Activated T-helper 2 cell treated with anti-CD3 and anti-CD28 coated beads, Interferon-gamma antibody, Interleukin-2, Interleukin-4, amounts not matched to agents 10 μg/mL and 5 μg/mL and 100 μg/mL, durations not matched to agents 14 hours and 24 hours and 36 hours (primary cell): ENCODE results near the gene PSME4. TPM values are rescaled to one million over a fixed set of nuclear protein-coding genes. Genes with fewer than 3 reads are reported as not detected.

Experiments
- DNase-seq: peaks from one replicate; pipeline ENCODE4 v3.0.0; 2021; ENCODE audit warnings: low spot score
- H3K27ac Mint-ChIP-seq: one replicate; pipeline ENCODE4 v1.8.0; 2021; ENCODE audit warnings: mixed read lengths
- H3K27me3 Mint-ChIP-seq: one replicate; pipeline ENCODE4 v1.8.0; 2021; ENCODE audit warnings: low read depth, mixed read lengths
- H3K36me3 Mint-ChIP-seq: one replicate; pipeline ENCODE4 v1.8.0; 2021; ENCODE audit warnings: low read depth, mixed read lengths
- H3K4me1 Mint-ChIP-seq: one replicate; pipeline ENCODE4 v1.8.0; 2021; ENCODE audit warnings: low read depth, mixed read lengths
- H3K4me3 Mint-ChIP-seq: one replicate; pipeline ENCODE4 v1.8.0; 2021; ENCODE audit warnings: low read depth, mild to moderate bottlenecking, moderate library complexity, mixed read lengths
- H3K9me3 Mint-ChIP-seq: one replicate; pipeline ENCODE4 v1.8.0; 2021; ENCODE audit warnings: mixed read lengths
- intact Hi-C: fragments of 100-400 bp; cut with micrococcal nuclease; formaldehyde crosslinking; loops from one replicate; pipeline ENCODE4 v1.15.1; 2023
- total RNA-seq: library from RNA; stranded (reverse); gene quantifications from 2 replicates; pipeline ENCODE4 v1.2.3, GENCODE V29; 2022

Gene PSME4
- total RNA-seq = 52.0 and 57.3 TPM in 2 replicates

- H3K4me1 Mint-ChIP-seq = peaks cover 30% of the 10 kb centered on the region
- intact Hi-C loops = loop anchor here (1.0 to 2.0 kb wide), 4 partner anchors 23 to 184 kb away; partner anchors contain the start of genes ACYP2, ASB3 and ERLEC1
Measured at GRCh38 chr2:53970724-53971602, at the start of gene PSME4. Gene PSME4, minus strand, starts transcription at chr2:53970993. Its CDS starts 209 bp downstream, at chr2:53970784.

GRCh38 chr2:54015798-54016699, 45.3 kb upstream of the PSME4 start:
- intact Hi-C loops = no loop called here
- no peak overlapping the region for H3K4me3 Mint-ChIP-seq
- no peak overlapping the region for H3K27ac Mint-ChIP-seq
- no peak for DNase-seq
- peaks cover 10% of the 10 kb centered on the region for H3K36me3 Mint-ChIP-seq
- no peaks in the 10 kb centered on the region for H3K27me3 Mint-ChIP-seq
- peaks cover 21% of the 10 kb centered on the region for H3K4me1 Mint-ChIP-seq
- peaks cover 5% of the 10 kb centered on the region for H3K9me3 Mint-ChIP-seq

More at GRCh38 chr2:53970724-53971602, at the start of gene PSME4:
- Mint-ChIP-seq H3K36me3 (peaks cover 31% of the 10 kb centered on the region), H3K9me3 (no peaks in the 10 kb centered on the region), H3K27ac (peak within 1 kb of the TSS; percentile 96), H3K27me3 (no peaks in the 10 kb centered on the region), H3K4me3 (peak within 1 kb of the TSS; percentile 93)
- DNase-seq = peak; percentile 90

- intact Hi-C loops = no loop called here
- H3K4me3 Mint-ChIP-seq = peak overlapping the region; percentile 26
- H3K27me3 Mint-ChIP-seq = no peaks in the 10 kb centered on the region
- peak overlapping the region; percentile 61 for H3K27ac Mint-ChIP-seq
- no peaks in the 10 kb centered on the region for H3K9me3 Mint-ChIP-seq
- peaks cover 6% of the 10 kb centered on the region for H3K36me3 Mint-ChIP-seq
- H3K4me1 Mint-ChIP-seq = peaks cover 21% of the 10 kb centered on the region
- DNase-seq = no peak
Measured at GRCh38 chr2:54013996-54014395, 43.2 kb upstream of the PSME4 start.

GRCh38 chr2:54012538-54013141, 41.8 kb upstream of the PSME4 start:
- H3K4me3 Mint-ChIP-seq = no peak overlapping the region
- H3K36me3 Mint-ChIP-seq = peaks cover 6% of the 10 kb centered on the region
- H3K27ac Mint-ChIP-seq = no peak overlapping the region
- intact Hi-C loops = no loop called here
- H3K27me3 Mint-ChIP-seq = no peaks in the 10 kb centered on the region
- H3K9me3 Mint-ChIP-seq = no peaks in the 10 kb centered on the region
- DNase-seq = no peak
- peaks cover 21% of the 10 kb centered on the region for H3K4me1 Mint-ChIP-seq

- Mint-ChIP-seq H3K36me3 (peaks cover 6% of the 10 kb centered on the region), H3K4me1 (peaks cover 15% of the 10 kb centered on the region), H3K9me3 (no peaks in the 10 kb centered on the region), H3K27me3 (no peaks in the 10 kb centered on the region), H3K4me3 (no peak overlapping the region), H3K27ac (no peak overlapping the region)
- no peak for DNase-seq
- intact Hi-C loops = no loop called here
Measured at GRCh38 chr2:54009549-54009948, 38.8 kb upstream of the PSME4 start.

GRCh38 chr2:54008439-54008838, 37.6 kb upstream of the PSME4 start:
- intact Hi-C loops = no loop called here
- peaks cover 6% of the 10 kb centered on the region for H3K36me3 Mint-ChIP-seq
- no peaks in the 10 kb centered on the region for H3K9me3 Mint-ChIP-seq
- no peak overlapping the region for H3K27ac Mint-ChIP-seq
- H3K4me1 Mint-ChIP-seq = peaks cover 7% of the 10 kb centered on the region
- H3K4me3 Mint-ChIP-seq = no peak overlapping the region
- DNase-seq = no peak
- no peaks in the 10 kb centered on the region for H3K27me3 Mint-ChIP-seq

GRCh38 chr2:54000524-54000923, 29.7 kb upstream of the PSME4 start:
- no peak for DNase-seq
- H3K27me3 Mint-ChIP-seq = no peaks in the 10 kb centered on the region
- intact Hi-C loops = no loop called here
- H3K27ac Mint-ChIP-seq = no peak overlapping the region
- H3K4me3 Mint-ChIP-seq = no peak overlapping the region
- H3K4me1 Mint-ChIP-seq = no peaks in the 10 kb centered on the region
- no peaks in the 10 kb centered on the region for H3K9me3 Mint-ChIP-seq
- no peaks in the 10 kb centered on the region for H3K36me3 Mint-ChIP-seq

- Mint-ChIP-seq H3K36me3 (no peaks in the 10 kb centered on the region), H3K27me3 (no peaks in the 10 kb centered on the region), H3K9me3 (no peaks in the 10 kb centered on the region), H3K27ac (no peak overlapping the region), H3K4me1 (peaks cover under 1% of the 10 kb centered on the region), H3K4me3 (no peak overlapping the region)
- no peak for DNase-seq
- intact Hi-C loops = no loop called here
Measured at GRCh38 chr2:54000122-54000521, 29.3 kb upstream of the PSME4 start.

GRCh38 chr2:53998834-53999233, 28.0 kb upstream of the PSME4 start:
- no peak for DNase-seq
- H3K27ac Mint-ChIP-seq = no peak overlapping the region
- peaks cover 4% of the 10 kb centered on the region for H3K36me3 Mint-ChIP-seq
- intact Hi-C loops = loop anchor here (10.0 kb wide), 1 partner anchor 686 kb away; no protein-coding TSS in a partner anchor
- H3K4me1 Mint-ChIP-seq = peaks cover 8% of the 10 kb centered on the region
- no peaks in the 10 kb centered on the region for H3K9me3 Mint-ChIP-seq
- H3K27me3 Mint-ChIP-seq = no peaks in the 10 kb centered on the region
- no peak overlapping the region for H3K4me3 Mint-ChIP-seq

GRCh38 chr2:53994818-53995808, 24.3 kb upstream of the PSME4 start:
- intact Hi-C loops = loop anchor here (1.0 to 10.0 kb wide), 4 partner anchors 24 to 690 kb away; no protein-coding TSS in a partner anchor
- Mint-ChIP-seq H3K4me1 (peaks cover 19% of the 10 kb centered on the region), H3K27ac (peak overlapping the region; percentile 72), H3K9me3 (peaks cover 13% of the 10 kb centered on the region), H3K27me3 (no peaks in the 10 kb centered on the region), H3K4me3 (peak overlapping the region; percentile 43), H3K36me3 (peaks cover 19% of the 10 kb centered on the region)
- no peak for DNase-seq

- Mint-ChIP-seq H3K36me3 (peaks cover 19% of the 10 kb centered on the region), H3K9me3 (peaks cover 13% of the 10 kb centered on the region), H3K27ac (no peak overlapping the region), H3K27me3 (no peaks in the 10 kb centered on the region), H3K4me1 (peaks cover 25% of the 10 kb centered on the region), H3K4me3 (no peak overlapping the region)
- intact Hi-C loops = loop anchor here (10.0 kb wide), 1 partner anchor 693 kb away; no protein-coding TSS in a partner anchor
- DNase-seq = no peak
Measured at GRCh38 chr2:53991948-53992347, 21.2 kb upstream of the PSME4 start.
